IMR-90 (cell line): Measurements from ENCODE around the gene NOVA2. TPM values are rescaled to one million over a fixed set of nuclear protein-coding genes. Genes with fewer than 3 reads are reported as not detected.

Experiments
- ATAC-seq: fragments of 200-7000 bp; cut with Tn5 transposase; 2 replicates; pipeline ENCODE4 v1.9.1; 2020; ENCODE audit warnings: low read depth, mild to moderate bottlenecking, moderate library complexity
- BruUV-seq: library from RNA; stranded (reverse); fragments of 400-500 nt; replicated peaks from 2 replicates; lab custom pipeline; 2021; lab: Mats Ljungman, UMichigan
- CTCF ChIA-PET: fragments of 300-600 bp; formaldehyde crosslinking; extraction: SDS; loops from one replicate; lab custom pipeline; 2021; ENCODE audit warnings: antibody characterized with exemption; lab: Yijun Ruan, JAX
- POLR2A ChIA-PET: fragments of 300-600 bp; sonication (Branson Sonifier 250); formaldehyde crosslinking; loops from one replicate; lab custom pipeline; 2022; ENCODE audit warnings: antibody characterized with exemption; ENCODE audit not compliant: unreplicated experiment; lab: Charles Lee
- DNase-seq: peaks from one replicate; pipeline ENCODE4 v3.0.0; 2013
- H2AFZ ChIP-seq: replicated peaks from 2 replicates; pipeline ENCODE3; 2013; ENCODE audit warnings: low read length, mild to moderate bottlenecking; ENCODE audit not compliant: poor library complexity
- H2AK5ac ChIP-seq: 2 replicates; pipeline ENCODE4 v1.6.1; 2013; ENCODE audit warnings: low read depth, low read length, inconsistent platforms
- H2AK9ac ChIP-seq: replicated peaks from 2 replicates; pipeline ENCODE3; 2013; ENCODE audit warnings: mild to moderate bottlenecking, low read depth, low read length, moderate library complexity; ENCODE audit not compliant: poor library complexity
- H2BK120ac ChIP-seq: 2 replicates; pipeline ENCODE4 v1.6.1; 2013; ENCODE audit warnings: low read depth, low read length, inconsistent platforms
- H2BK15ac ChIP-seq: 3 replicates; pipeline ENCODE4 v1.6.1; 2013; ENCODE audit warnings: low read depth, low read length, inconsistent platforms
- H2BK20ac ChIP-seq: 2 replicates; pipeline ENCODE4 v1.6.1; 2013; ENCODE audit warnings: low read depth, mild to moderate bottlenecking, inconsistent platforms, low read length, moderate library complexity
- H2BK5ac ChIP-seq: 2 replicates; pipeline ENCODE4 v1.6.1; 2013; ENCODE audit warnings: mild to moderate bottlenecking, low read depth, low read length, inconsistent platforms; ENCODE audit not compliant: poor library complexity, severe bottlenecking
- H3K14ac ChIP-seq: replicated peaks from 2 replicates; pipeline ENCODE4 v1.6.1; 2013; ENCODE audit warnings: low read depth, low read length, inconsistent platforms
- H3K18ac ChIP-seq: 2 replicates; pipeline ENCODE4 v1.6.1; 2013; ENCODE audit warnings: low read depth, low read length, control low read depth
- H3K23ac ChIP-seq: 2 replicates; pipeline ENCODE4 v1.6.1; 2013; ENCODE audit warnings: low read depth, low read length, inconsistent platforms
- H3K27ac ChIP-seq: 2 replicates; pipeline ENCODE4 v1.5.1; 2013; ENCODE audit warnings: mild to moderate bottlenecking, control low read depth, low read length; ENCODE audit not compliant: insufficient read depth
- H3K27me3 ChIP-seq: 2 replicates; pipeline ENCODE4 v1.6.1; 2013; ENCODE audit warnings: low read length; ENCODE audit not compliant: control insufficient read depth, insufficient read depth
- H3K36me3 ChIP-seq: 2 replicates; pipeline ENCODE4 v1.6.1; 2013; ENCODE audit warnings: low read length, mixed read lengths; ENCODE audit not compliant: control insufficient read depth, insufficient read depth
- H3K4ac ChIP-seq: 2 replicates; pipeline ENCODE4 v1.6.1; 2013; ENCODE audit warnings: low read depth, low read length, inconsistent platforms
- H3K4me1 ChIP-seq: 2 replicates; pipeline ENCODE4 v1.6.1; 2013; ENCODE audit warnings: low read length, mixed read lengths; ENCODE audit not compliant: control insufficient read depth, insufficient read depth
- H3K4me2 ChIP-seq: 2 replicates; pipeline ENCODE4 v1.6.1; 2013; ENCODE audit warnings: low read depth, mild to moderate bottlenecking, control low read depth, low read length, moderate library complexity
- H3K4me3 ChIP-seq: 2 replicates; pipeline ENCODE4 v1.5.1; 2013; ENCODE audit warnings: low read depth, mild to moderate bottlenecking, control low read depth, low read length, moderate library complexity; ENCODE audit not compliant: insufficient read depth
- H3K56ac ChIP-seq: 2 replicates; pipeline ENCODE4 v1.6.1; 2013; ENCODE audit warnings: low read length, inconsistent platforms; ENCODE audit not compliant: insufficient read depth; ENCODE audit errors: extremely low read depth
- H3K79me1 ChIP-seq, 2 experiments: 2 replicates each; pipeline ENCODE4 v1.6.1; 2013; ENCODE audit warnings: low read length in 2 of 2, inconsistent platforms in 1 of 2, low read depth in 1 of 2
- H3K9ac ChIP-seq: 2 replicates; pipeline ENCODE4 v1.6.1; 2013; ENCODE audit warnings: low read depth, low read length, control low read depth
- H3K9me1 ChIP-seq: 2 replicates; pipeline ENCODE4 v1.6.1; 2013; ENCODE audit warnings: low read length, inconsistent platforms; ENCODE audit not compliant: insufficient read depth
- H3K9me3 ChIP-seq: 2 replicates; pipeline ENCODE4 v1.6.1; 2013; ENCODE audit warnings: low read length; ENCODE audit not compliant: control insufficient read depth, insufficient read depth
- H4K20me1 ChIP-seq: 2 replicates; pipeline ENCODE4 v1.6.1; 2013; ENCODE audit warnings: low read length, inconsistent platforms; ENCODE audit not compliant: insufficient read depth
- H4K5ac ChIP-seq: 2 replicates; pipeline ENCODE4 v1.6.1; 2013; ENCODE audit warnings: mild to moderate bottlenecking, low read depth, low read length, control low read depth
- H4K8ac ChIP-seq, 2 experiments: 2 replicates each; pipeline ENCODE4 v1.6.1; 2013; ENCODE audit warnings: low read depth in 2 of 2, low read length in 2 of 2, control low read depth in 1 of 2, inconsistent platforms in 1 of 2
- H4K91ac ChIP-seq: 2 replicates; pipeline ENCODE4 v1.6.1; 2013; ENCODE audit warnings: low read depth, low read length, inconsistent platforms; ENCODE audit not compliant: insufficient read depth
- BHLHE40 ChIP-seq: fragments of 150-350 bp; IDR thresholded peaks from 2 replicates; pipeline ENCODE4 v1.6.1; 2016; ENCODE audit warnings: mild to moderate bottlenecking, low read depth, low read length
- NFE2L2 ChIP-seq: fragments of 150-350 bp; IDR thresholded peaks from 2 replicates; pipeline ENCODE4 v1.6.1; 2016; ENCODE audit warnings: low read depth, mild to moderate bottlenecking, low read length
- POLR2A ChIP-seq: IDR thresholded peaks from 2 replicates; pipeline ENCODE4 v1.6.1; 2012; ENCODE audit warnings: mild to moderate bottlenecking, low read depth, low read length
- RAD21 ChIP-seq: IDR thresholded peaks from 2 replicates; pipeline ENCODE4 v1.6.1; 2012; ENCODE audit warnings: low read length, improper control_type of control experiment
- RCOR1 ChIP-seq: IDR thresholded peaks from 2 replicates; pipeline ENCODE4 v1.6.1; 2012; ENCODE audit warnings: mild to moderate bottlenecking, low read length, improper control_type of control experiment; ENCODE audit not compliant: insufficient replicate concordance
- WGBS, 2 experiments: methylation state at CpG; one replicate each; pipeline versions ENCODE4 v1.1.5 to v1.1.7; 2013; ENCODE audit warnings: missing lambda C conversion rate in 2 of 2; ENCODE audit not compliant: insufficient read length in 1 of 2; ENCODE audit errors: extremely low coverage in 2 of 2; 5-methylcytosine and 5-hydroxymethylcytosine counted together
- dilution Hi-C: fragments of 300-500 bp; cut with HindIII; formaldehyde crosslinking; loops from one replicate; pipeline ENCODE4 v1.14.3; 2018; ENCODE audit warnings: low sequenced_read_pairs; ENCODE audit not compliant: unreplicated experiment
- in situ Hi-C: fragments of 300-500 bp; cut with MboI; formaldehyde crosslinking; loops from 3 replicates; pipeline ENCODE4 v1.14.3; 2019; ENCODE audit warnings: low sequenced_read_pairs, inconsistent platforms, mixed read lengths
- intact Hi-C: fragments of 100-400 bp; cut with micrococcal nuclease; formaldehyde crosslinking; loops from 2 replicates; pipeline ENCODE4 v1.10.0; 2022
- microRNA-seq, 2 experiments: library from miRNA; stranded (forward) in 1 of 2; unstranded in 1 of 2; fragments of 10-50 nt in 1 of 2; fragments of <30 nt in 1 of 2; gene quantifications in 1 of 2; microRNA quantifications in 1 of 2; one replicate each; pipeline versions ENCODE3 to v1.1.0; 2013 to 2020; ENCODE audit not compliant: insufficient read depth in 1 of 2, insufficient read length in 1 of 2, unreplicated experiment in 1 of 2
- polyA plus RNA-seq, 3 experiments: library from polyadenylated mRNA; depleted of rRNA; stranded (reverse); fragments of >200 nt; gene quantifications; 2 replicates each; pipeline ENCODE4 v1.2.3, GENCODE V29; 2012; ENCODE audit warnings: low replicate concordance in 1 of 3
- small RNA-seq, 5 experiments: library from RNA; depleted of rRNA; stranded (forward); fragments of <200 nt; gene quantifications; one replicate each; pipeline ENCODE3, GENCODE V24; 2012
- total RNA-seq: library from RNA; depleted of rRNA; stranded (reverse); fragments of >200 nt; gene quantifications from 2 replicates; pipeline ENCODE4 v1.2.3, GENCODE V29; 2012; rRNA removed

NOVA2 gene
- total and polyA plus RNA-seq, 2 of the 4 experiments (the other 2 are of a cell fraction) = 0.03 TPM; not detected in 1

DNA sequence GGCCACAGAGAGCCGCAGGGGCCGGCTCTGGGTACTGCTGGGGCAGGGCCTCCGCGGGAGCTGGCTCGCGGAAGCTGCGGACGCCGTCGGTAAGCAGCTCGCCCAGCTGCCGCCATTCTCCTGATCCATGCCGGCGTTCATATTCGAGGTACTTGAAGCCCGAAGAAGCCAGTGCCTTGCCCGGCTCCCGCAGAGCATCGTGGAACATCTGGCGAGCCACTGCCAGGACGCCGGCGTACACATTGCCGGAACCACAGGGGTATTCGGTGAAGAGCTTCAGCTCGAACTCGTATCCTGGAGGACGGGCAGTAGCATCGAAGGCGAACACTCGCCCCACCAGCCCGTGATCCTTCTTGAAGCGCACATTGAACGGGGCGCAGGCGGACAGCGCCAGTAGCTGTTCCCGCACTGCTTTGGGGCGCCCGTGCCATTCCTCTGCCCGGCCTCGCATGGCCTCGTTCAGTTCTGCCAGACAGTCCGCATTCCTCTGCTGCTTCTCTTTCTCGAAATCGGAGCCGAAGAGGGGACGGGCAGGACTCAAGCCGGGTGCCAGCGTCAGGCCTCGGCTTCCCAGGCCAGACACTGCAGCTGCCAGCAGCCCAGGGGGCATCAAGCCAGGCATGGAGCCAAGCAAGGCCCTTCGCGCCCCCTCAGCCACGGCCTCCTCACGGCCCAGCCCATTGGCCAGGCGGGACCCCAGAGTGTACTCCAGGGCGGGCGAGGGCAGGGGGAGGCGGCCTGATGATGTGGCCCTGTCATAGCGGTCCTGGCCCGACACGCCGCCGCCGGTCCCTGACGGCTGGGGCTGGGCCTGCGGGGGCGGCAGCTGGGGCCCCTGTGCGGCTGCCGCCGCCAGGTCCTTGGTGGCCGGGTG, 88.7 kb downstream of the NOVA2 start (continued):
- no peak for TF ChIP-seq RCOR1
- TF ChIP-seq BHLHE40 = no peak
- no peak for TF ChIP-seq RAD21

GRCh38 chr19:45883881-45884681, 89.6 kb downstream of the NOVA2 start:
- no peaks in the 10 kb centered on the region for H3K27me3 ChIP-seq
- peaks cover 10% of the 10 kb centered on the region for H3K4me1 ChIP-seq
- ATAC-seq (no peak), DNase-seq (no peak)
- no peak overlapping the region for H2BK5ac ChIP-seq
- H3K4me2 ChIP-seq = no peak overlapping the region
- in situ Hi-C loops = no loop called here
- no peak overlapping the region for H2AFZ ChIP-seq
- intact Hi-C loops = no loop called here
- peaks cover 15% of the 10 kb centered on the region for H4K20me1 ChIP-seq
- H3K36me3 ChIP-seq = peaks cover 7% of the 10 kb centered on the region; the same call in 1 of the 2 replicates
- H2BK20ac ChIP-seq = no peak overlapping the region
- no peak overlapping the region for H3K4me3 ChIP-seq
- H3K23ac ChIP-seq = no peak overlapping the region
- H3K9me3 ChIP-seq = no peaks in the 10 kb centered on the region
- BruUV-seq = no TSS peak
- peaks cover 6% of the 10 kb centered on the region; the same call in 1 of the 2 replicates for H3K9me1 ChIP-seq
- no peak overlapping the region for H3K4ac ChIP-seq
- H3K14ac ChIP-seq = no peak overlapping the region
- no peak overlapping the region for H2BK15ac ChIP-seq
- H4K5ac ChIP-seq = no peak overlapping the region
- H3K27ac ChIP-seq = no peak overlapping the region
- peaks cover 8 to 30% of the 10 kb centered on the region in 2 experiments for H3K79me1 ChIP-seq
- H3K56ac ChIP-seq = no peak overlapping the region
- TF ChIP-seq POLR2A (no peak), NFE2L2 (no peak), BHLHE40 (no peak)
- ChIA-PET POLR2A (no interaction called here), CTCF (interaction anchor here (1.0 kb wide), 1 partner anchor 20 kb away, joined by 3 read pairs; no protein-coding TSS in a partner anchor)
- no peak overlapping the region for H4K91ac ChIP-seq
- 95% methylated on average over 30 of the region's 57 CpGs; no CpG with 5 or more reads in 1 of the 2 experiments for WGBS, 2 experiments
- H3K9ac ChIP-seq = 0 out of 2 replicates have a peak overlapping the region, but pooled peaks have one; percentile 29
- no peak overlapping the region for H4K8ac ChIP-seq
- no peak overlapping the region for H2BK120ac ChIP-seq
- H2AK5ac ChIP-seq = no peak overlapping the region
- dilution Hi-C loops = no loop called here
- no peak overlapping the region for H3K18ac ChIP-seq
- H2AK9ac ChIP-seq = peak overlapping the region; percentile 46

Small RNA genes within 50 kb of the gene (microRNA-seq; reads per million reads assigned to microRNA genes)
- 294 to 1,082 reads per million in 2 experiments for gene MIR769

Small RNA genes within 50 kb of the gene (small RNA-seq; reads per million reads assigned to genes)
- 1.6 to 60.2 (median 53.0) reads per million in 5 experiments for gene MIR769

Other genes starting within 250 kb of the NOVA2 start
- 2.2 and 3.0 TPM in 2 replicates for gene FBXO46, start 243.0 kb downstream of the NOVA2 start, total RNA-seq
- gene FBXO46, start 243.0 kb downstream of the NOVA2 start, polyA plus RNA-seq (2012; rRNA removed) = 6.8 and 7.0 TPM in 2 replicates
- gene MEIOSIN, start 240.4 kb downstream of the NOVA2 start, total RNA-seq = not detected in 2 replicates
- gene MEIOSIN, start 240.4 kb downstream of the NOVA2 start, polyA plus RNA-seq (2012; rRNA removed) = not detected in 2 replicates
- 0.90 and 1.4 TPM in 2 replicates for gene SIX5, start 204.6 kb downstream of the NOVA2 start, total RNA-seq
- gene SIX5, start 204.6 kb downstream of the NOVA2 start, polyA plus RNA-seq (2012; rRNA removed) = 15.5 TPM in 2 replicates
- gene DMPK, start 191.4 kb downstream of the NOVA2 start, total RNA-seq = 7.9 and 10.0 TPM in 2 replicates
- gene DMPK, start 191.4 kb downstream of the NOVA2 start, polyA plus RNA-seq (2012; rRNA removed) = 48.5 and 50.7 TPM in 2 replicates
- 9.7 and 10.0 TPM in 2 replicates for gene DMWD, start 181.0 kb downstream of the NOVA2 start, total RNA-seq
- 28.5 and 33.1 TPM in 2 replicates for gene DMWD, start 181.0 kb downstream of the NOVA2 start, polyA plus RNA-seq (2012; rRNA removed)
- gene RSPH6A, start 158.6 kb downstream of the NOVA2 start, total RNA-seq = under 0.01 TPM in 2 replicates
- 0.09 TPM in 1 of 2 replicates, not detected in the other for gene RSPH6A, start 158.6 kb downstream of the NOVA2 start, polyA plus RNA-seq (2012; rRNA removed)
- 33.6 and 35.3 TPM in 2 replicates for gene SYMPK, start 110.7 kb downstream of the NOVA2 start, total RNA-seq
- 70.0 and 71.5 TPM in 2 replicates for gene SYMPK, start 110.7 kb downstream of the NOVA2 start, polyA plus RNA-seq (2012; rRNA removed)
- not detected in 2 replicates for gene FOXA3, start 109.5 kb downstream of the NOVA2 start, total RNA-seq
- not detected in 2 replicates for gene FOXA3, start 109.5 kb downstream of the NOVA2 start, polyA plus RNA-seq (2012; rRNA removed)
- gene IRF2BP1, start 87.7 kb downstream of the NOVA2 start, total RNA-seq = 4.5 and 5.0 TPM in 2 replicates
- gene IRF2BP1, start 87.7 kb downstream of the NOVA2 start, polyA plus RNA-seq (2012; rRNA removed) = 8.5 and 11.6 TPM in 2 replicates
- gene MYPOP, start 71.3 kb downstream of the NOVA2 start, total RNA-seq = 0.28 and 0.36 TPM in 2 replicates
- gene MYPOP, start 71.3 kb downstream of the NOVA2 start, polyA plus RNA-seq (2012; rRNA removed) = 2.8 and 3.1 TPM in 2 replicates
- not detected in 2 replicates for gene NANOS2, start 59.1 kb downstream of the NOVA2 start, total RNA-seq
- not detected in 2 replicates for gene NANOS2, start 59.1 kb downstream of the NOVA2 start, polyA plus RNA-seq (2012; rRNA removed)
- 3.2 and 3.6 TPM in 2 replicates for gene CCDC61, start 21.6 kb upstream of the NOVA2 start, total RNA-seq
- gene CCDC61, start 21.6 kb upstream of the NOVA2 start, polyA plus RNA-seq (2012; rRNA removed) = 9.1 and 10.0 TPM in 2 replicates
- not detected in 2 replicates for gene PGLYRP1, start 49.2 kb upstream of the NOVA2 start, total RNA-seq
- gene PGLYRP1, start 49.2 kb upstream of the NOVA2 start, polyA plus RNA-seq (2012; rRNA removed) = not detected in 2 replicates
- gene IGFL4, start 67.1 kb upstream of the NOVA2 start, total RNA-seq = not detected in 2 replicates
- not detected in 2 replicates for gene IGFL4, start 67.1 kb upstream of the NOVA2 start, polyA plus RNA-seq (2012; rRNA removed)
- not detected in 2 replicates for gene IGFL3, start 150.8 kb upstream of the NOVA2 start, total RNA-seq
- not detected in 2 replicates for gene IGFL3, start 150.8 kb upstream of the NOVA2 start, polyA plus RNA-seq (2012; rRNA removed)
- not detected in 2 replicates for gene IGFL2, start 174.4 kb upstream of the NOVA2 start, total RNA-seq
- not detected in 2 replicates for gene IGFL2, start 174.4 kb upstream of the NOVA2 start, polyA plus RNA-seq (2012; rRNA removed)